GM19372 (cell line): ENCODE results near the gene ALAD.

Experiments
- ATAC-seq: cut with Tn5 transposase; IDR thresholded peaks from one replicate; pipeline ENCODE4 v1.9.1; 2021; ENCODE audit warnings: mild to moderate bottlenecking, low read depth, moderate library complexity; ENCODE audit not compliant: unreplicated experiment

Gene ALAD

GRCh38 chr9:113350107-113350661 is 50.9 kb downstream of the ALAD start:
- ATAC-seq: no peak

GRCh38 chr9:113349445-113350094 is 51.5 kb downstream of the ALAD start, which contains the start of gene BSPRY:
Gene BSPRY, plus strand, starts transcription at chr9:113349541. Its CDS starts 39 bp downstream, at chr9:113349580.
- ATAC-seq: peak; percentile 47

GRCh38 chr9:113349066-113349444 is 52.0 kb downstream of the ALAD start:
- no peak for ATAC-seq

GRCh38 chr9:113348437-113348836 is 52.6 kb downstream of the ALAD start:
- no peak for ATAC-seq

- no peak for ATAC-seq
Observed at GRCh38 chr9:113345671-113346070, 55.4 kb downstream of the ALAD start.

GRCh38 chr9:113345190-113345589 is 55.9 kb downstream of the ALAD start:
- ATAC-seq: no peak

GRCh38 chr9:113343732-113344231 is 57.3 kb downstream of the ALAD start:
- ATAC-seq: no peak

GRCh38 chr9:113341712-113342410 is 59.2 kb downstream of the ALAD start:
- ATAC-seq: no peak

- peak; percentile 100 for ATAC-seq
Observed at GRCh38 chr9:113340011-113340699, 60.9 kb downstream of the ALAD start, which contains the start of gene WDR31. Gene WDR31, minus strand, starts transcription at chr9:113340275. Its CDS starts 8,253 bp downstream, at chr9:113332022.

GRCh38 chr9:113337714-113338113 is 63.4 kb downstream of the ALAD start:
- no peak for ATAC-seq
